GM23338 (cell line): ENCODE results near the gene KAT2A.

Experiments
- EZH2 ChIP-seq: fragments of 200-600 bp; sonication (generic); IDR thresholded peaks from one replicate; pipeline ENCODE4 v1.8.0; 2017; ENCODE audit warnings: antibody characterized with exemption, mild to moderate bottlenecking, low read depth; ENCODE audit not compliant: unreplicated experiment
- POLR2AphosphoS5 ChIP-seq: IDR thresholded peaks from 2 replicates; pipeline ENCODE4 v1.6.1; 2016; ENCODE audit warnings: antibody characterized with exemption, low read depth
- TF ChIP-seq, protein P1 (sequence below), 2 experiments: fragments of 200-600 bp in 1 of 2; sonication (generic) in 1 of 2; conservative IDR thresholded peaks; 2 replicates each; pipeline versions ENCODE4 v1.5.1 to v1.6.1; 2016 to 2017; ENCODE audit warnings: antibody characterized with exemption in 2 of 2, low read depth in 2 of 2, mild to moderate bottlenecking in 2 of 2, moderate library complexity in 1 of 2

DNA sequence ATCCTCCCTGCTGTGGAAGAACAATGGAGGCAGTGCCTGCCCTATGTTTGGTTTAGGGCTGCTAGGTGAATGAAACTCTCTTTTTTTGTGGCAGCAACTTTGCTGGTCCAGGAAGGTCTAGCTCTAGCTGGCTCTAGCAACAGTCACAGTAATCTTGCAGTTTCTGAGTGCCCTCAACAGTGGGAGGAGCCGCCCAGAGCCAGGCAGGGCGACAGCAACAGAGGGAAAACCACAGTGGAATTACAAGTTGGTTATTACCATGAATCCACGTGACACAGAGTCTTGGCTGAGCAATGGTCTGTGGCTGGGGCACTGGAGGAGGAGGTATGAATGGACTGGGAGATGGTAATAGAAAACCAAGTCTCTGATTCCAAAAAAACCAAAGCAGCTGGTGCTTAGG lies 11.8 kb upstream of the KAT2A start:
- TF ChIP-seq, protein P1, sequence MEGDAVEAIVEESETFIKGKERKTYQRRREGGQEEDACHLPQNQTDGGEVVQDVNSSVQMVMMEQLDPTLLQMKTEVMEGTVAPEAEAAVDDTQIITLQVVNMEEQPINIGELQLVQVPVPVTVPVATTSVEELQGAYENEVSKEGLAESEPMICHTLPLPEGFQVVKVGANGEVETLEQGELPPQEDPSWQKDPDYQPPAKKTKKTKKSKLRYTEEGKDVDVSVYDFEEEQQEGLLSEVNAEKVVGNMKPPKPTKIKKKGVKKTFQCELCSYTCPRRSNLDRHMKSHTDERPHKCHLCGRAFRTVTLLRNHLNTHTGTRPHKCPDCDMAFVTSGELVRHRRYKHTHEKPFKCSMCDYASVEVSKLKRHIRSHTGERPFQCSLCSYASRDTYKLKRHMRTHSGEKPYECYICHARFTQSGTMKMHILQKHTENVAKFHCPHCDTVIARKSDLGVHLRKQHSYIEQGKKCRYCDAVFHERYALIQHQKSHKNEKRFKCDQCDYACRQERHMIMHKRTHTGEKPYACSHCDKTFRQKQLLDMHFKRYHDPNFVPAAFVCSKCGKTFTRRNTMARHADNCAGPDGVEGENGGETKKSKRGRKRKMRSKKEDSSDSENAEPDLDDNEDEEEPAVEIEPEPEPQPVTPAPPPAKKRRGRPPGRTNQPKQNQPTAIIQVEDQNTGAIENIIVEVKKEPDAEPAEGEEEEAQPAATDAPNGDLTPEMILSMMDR (conservative IDR thresholded peaks at IDR 0.05; ENCODE audit: low read depth in 2 of 2): no peak
- TF ChIP-seq EZH2 (no peak), POLR2AphosphoS5 (no peak)
